Gastrocnemius medialis (tissue), 4 donors: ENCODE results near the gene WDR45B.
A peak's percentile ranks its signal among the peaks of the same experiment; 100 is the strongest.

Experiments used
- POLR2A ChIP-seq, 2 donors: fragments of 450-650 bp; IDR thresholded peaks; one replicate each; pipeline ENCODE4 v1.6.1; 2017; ENCODE audit warnings: antibody characterized with exemption in 2 of 2, mild to moderate bottlenecking in 2 of 2, moderate library complexity in 2 of 2
- TF ChIP-seq, protein P1 (sequence below), 5 experiments: fragments of 450-650 bp in 3 of 5; fragments of 200-600 bp in 2 of 5; sonication (generic) in 2 of 5; IDR thresholded peaks in 4 of 5; conservative IDR thresholded peaks in 1 of 5; 1 replicate in 4 of 5; 2 replicates in 1 of 5; pipeline ENCODE4 v1.5.1; 2016 to 2019; ENCODE audit warnings: antibody characterized with exemption in 5 of 5, mild to moderate bottlenecking in 3 of 5, moderate library complexity in 3 of 5

GRCh38 chr17:82668631-82669099 lies 20.4 kb upstream of the WDR45B start:
- TF ChIP-seq, protein P1, sequence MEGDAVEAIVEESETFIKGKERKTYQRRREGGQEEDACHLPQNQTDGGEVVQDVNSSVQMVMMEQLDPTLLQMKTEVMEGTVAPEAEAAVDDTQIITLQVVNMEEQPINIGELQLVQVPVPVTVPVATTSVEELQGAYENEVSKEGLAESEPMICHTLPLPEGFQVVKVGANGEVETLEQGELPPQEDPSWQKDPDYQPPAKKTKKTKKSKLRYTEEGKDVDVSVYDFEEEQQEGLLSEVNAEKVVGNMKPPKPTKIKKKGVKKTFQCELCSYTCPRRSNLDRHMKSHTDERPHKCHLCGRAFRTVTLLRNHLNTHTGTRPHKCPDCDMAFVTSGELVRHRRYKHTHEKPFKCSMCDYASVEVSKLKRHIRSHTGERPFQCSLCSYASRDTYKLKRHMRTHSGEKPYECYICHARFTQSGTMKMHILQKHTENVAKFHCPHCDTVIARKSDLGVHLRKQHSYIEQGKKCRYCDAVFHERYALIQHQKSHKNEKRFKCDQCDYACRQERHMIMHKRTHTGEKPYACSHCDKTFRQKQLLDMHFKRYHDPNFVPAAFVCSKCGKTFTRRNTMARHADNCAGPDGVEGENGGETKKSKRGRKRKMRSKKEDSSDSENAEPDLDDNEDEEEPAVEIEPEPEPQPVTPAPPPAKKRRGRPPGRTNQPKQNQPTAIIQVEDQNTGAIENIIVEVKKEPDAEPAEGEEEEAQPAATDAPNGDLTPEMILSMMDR (IDR thresholded peaks at IDR 0.05 in 4 of 5, conservative IDR thresholded peaks at IDR 0.05 in 1 of 5), result peak; percentile 34 to 69 (median 52)
- TF ChIP-seq POLR2A (IDR thresholded peaks at IDR 0.05), result no peak
